NB4 (cell line): ENCODE measurements around the gene ISG15.
"Not testable (repeated sequence)": the region's sequence is repeated elsewhere in the genome, so short reads cannot be mapped to it uniquely, and the experiment has no call there.

ENCODE experiments used
- DNase-seq: peaks from one replicate; pipeline ENCODE4 v3.0.0; 2010; ENCODE audit warnings: low read depth
- H3K4me3 ChIP-seq: one replicate; pipeline ENCODE4 v1.5.1; 2011; ENCODE audit warnings: mild to moderate bottlenecking, low read depth, low read length, moderate library complexity
- MYC ChIP-seq: IDR thresholded peaks from 2 replicates; pipeline ENCODE4 v1.6.1; 2011; ENCODE audit warnings: low read depth, low read length
- POLR2A ChIP-seq: IDR thresholded peaks from 2 replicates; pipeline ENCODE4 v1.6.1; 2011; ENCODE audit warnings: mild to moderate bottlenecking; ENCODE audit not compliant: insufficient read length; ENCODE audit errors: extremely low read depth
- TF ChIP-seq, protein P1 (sequence below): IDR thresholded peaks from 2 replicates; pipeline ENCODE4 v1.6.1; 2011; ENCODE audit warnings: low read depth, low read length
- TF ChIP-seq, protein P2 (sequence below): IDR thresholded peaks from one replicate; pipeline ENCODE4 v1.5.1; 2012; ENCODE audit warnings: low read depth, low read length

Gene ISG15

DNA sequence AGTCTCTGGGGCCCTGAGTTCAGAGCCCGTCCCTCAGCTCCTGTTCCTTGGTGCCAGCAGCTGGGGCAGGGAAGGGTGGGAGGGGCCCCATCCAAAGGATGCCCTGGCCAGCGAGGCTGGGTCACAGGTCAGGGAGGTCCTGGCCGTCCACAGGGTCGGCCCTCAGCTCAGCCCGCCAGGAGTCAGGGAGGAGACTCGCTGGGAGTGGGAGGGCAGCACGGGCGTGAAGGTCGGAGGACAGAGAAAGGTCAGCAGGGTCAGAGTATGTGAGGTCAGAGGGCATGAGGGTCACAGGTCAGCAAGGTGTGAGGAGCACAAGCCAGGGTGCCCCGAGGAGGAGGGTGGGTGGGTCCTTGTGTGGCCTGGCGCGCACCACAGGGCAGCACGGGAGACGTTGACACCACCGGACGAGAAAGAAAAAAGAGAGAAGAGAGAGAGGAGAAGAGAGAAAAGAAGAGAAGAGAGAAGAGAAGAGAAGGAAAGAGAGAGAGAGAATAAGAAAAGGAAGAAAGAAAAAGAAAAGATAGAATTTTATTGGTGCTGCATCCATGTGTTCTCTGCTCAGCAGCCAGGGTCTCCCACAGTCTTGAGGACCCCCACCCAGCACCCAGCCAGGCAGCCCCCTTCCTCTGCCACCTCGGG is 38.5 kb upstream of the ISG15 start:
- TF ChIP-seq, protein P1, sequence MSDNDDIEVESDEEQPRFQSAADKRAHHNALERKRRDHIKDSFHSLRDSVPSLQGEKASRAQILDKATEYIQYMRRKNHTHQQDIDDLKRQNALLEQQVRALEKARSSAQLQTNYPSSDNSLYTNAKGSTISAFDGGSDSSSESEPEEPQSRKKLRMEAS = no peak
- TF ChIP-seq, protein P2, sequence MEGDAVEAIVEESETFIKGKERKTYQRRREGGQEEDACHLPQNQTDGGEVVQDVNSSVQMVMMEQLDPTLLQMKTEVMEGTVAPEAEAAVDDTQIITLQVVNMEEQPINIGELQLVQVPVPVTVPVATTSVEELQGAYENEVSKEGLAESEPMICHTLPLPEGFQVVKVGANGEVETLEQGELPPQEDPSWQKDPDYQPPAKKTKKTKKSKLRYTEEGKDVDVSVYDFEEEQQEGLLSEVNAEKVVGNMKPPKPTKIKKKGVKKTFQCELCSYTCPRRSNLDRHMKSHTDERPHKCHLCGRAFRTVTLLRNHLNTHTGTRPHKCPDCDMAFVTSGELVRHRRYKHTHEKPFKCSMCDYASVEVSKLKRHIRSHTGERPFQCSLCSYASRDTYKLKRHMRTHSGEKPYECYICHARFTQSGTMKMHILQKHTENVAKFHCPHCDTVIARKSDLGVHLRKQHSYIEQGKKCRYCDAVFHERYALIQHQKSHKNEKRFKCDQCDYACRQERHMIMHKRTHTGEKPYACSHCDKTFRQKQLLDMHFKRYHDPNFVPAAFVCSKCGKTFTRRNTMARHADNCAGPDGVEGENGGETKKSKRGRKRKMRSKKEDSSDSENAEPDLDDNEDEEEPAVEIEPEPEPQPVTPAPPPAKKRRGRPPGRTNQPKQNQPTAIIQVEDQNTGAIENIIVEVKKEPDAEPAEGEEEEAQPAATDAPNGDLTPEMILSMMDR = no peak
- TF ChIP-seq MYC (no peak), POLR2A (no peak)

DNA sequence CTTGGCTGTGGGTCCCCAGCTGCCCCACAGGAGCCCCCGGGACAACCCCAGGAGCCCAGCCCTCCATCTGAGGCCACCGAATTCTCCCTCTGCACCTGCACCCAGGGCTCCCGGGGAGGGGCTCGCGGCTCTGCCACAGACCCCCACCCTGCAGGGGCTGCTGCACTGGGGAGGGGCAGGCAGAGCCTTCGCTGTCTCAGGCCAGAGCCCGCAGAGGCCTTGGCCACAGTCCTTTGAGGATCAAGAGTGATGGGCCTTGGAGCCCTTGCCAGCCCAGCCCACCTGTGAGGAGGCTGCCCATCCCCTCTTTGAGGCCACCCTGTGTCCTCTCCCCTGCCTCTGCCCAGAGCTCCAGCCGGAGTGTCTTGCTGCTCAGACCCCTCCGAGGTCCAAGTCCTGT is 37.9 kb upstream of the ISG15 start:
- DNase-seq = no peak
- H3K4me3 ChIP-seq = no peak overlapping the region
- TF ChIP-seq, protein P1 = no peak
- TF ChIP-seq, protein P2 = no peak
- TF ChIP-seq POLR2A (no peak), MYC (no peak)

More for the DNA sequence above, 38.5 kb upstream of the ISG15 start:
- no peak overlapping the region for H3K4me3 ChIP-seq
- no peak for DNase-seq

DNA sequence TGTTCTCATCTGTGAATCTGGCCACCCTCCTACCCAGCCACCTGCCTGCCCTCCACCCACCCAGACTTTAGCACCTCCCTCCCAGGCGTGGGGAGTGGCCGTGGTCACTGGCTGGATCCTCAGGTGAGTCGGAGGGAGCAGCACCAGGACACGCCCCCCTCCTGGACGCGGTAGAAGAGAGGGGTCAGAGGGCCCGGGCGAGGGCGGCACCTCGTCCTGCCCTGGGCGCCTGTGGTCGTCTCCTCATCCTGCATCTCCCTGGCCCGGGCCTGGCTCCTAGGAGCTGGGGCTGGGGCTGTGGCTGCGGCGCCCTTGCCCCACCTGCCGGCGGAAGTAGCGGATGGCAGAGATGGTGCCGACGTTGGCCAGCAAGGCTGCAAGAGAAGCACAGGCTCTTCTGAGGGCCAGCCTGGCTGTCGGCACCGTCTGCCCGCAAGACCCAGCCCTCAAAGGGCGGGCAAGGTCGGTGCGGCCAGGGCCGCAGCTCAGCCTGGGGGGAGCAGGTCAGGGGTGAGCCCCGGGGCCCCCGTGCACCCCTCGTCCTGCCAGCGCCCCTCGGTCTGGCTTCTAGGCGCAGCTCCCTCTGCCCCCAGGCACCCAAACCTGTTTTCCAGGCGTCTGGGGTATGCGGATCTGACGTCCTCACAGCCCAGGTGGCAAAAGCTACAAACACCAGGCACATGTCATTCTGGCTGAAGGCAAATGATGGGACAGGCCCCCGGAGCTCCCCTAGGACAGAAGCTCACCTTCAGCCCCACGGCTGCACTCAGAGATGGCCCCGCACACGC is 37.2 kb upstream of the ISG15 start:
- DNase-seq = peak; percentile 84
- no peak overlapping the region for H3K4me3 ChIP-seq
- TF ChIP-seq, protein P2 = peak; percentile 60
- TF ChIP-seq, protein P1 = no peak

DNA sequence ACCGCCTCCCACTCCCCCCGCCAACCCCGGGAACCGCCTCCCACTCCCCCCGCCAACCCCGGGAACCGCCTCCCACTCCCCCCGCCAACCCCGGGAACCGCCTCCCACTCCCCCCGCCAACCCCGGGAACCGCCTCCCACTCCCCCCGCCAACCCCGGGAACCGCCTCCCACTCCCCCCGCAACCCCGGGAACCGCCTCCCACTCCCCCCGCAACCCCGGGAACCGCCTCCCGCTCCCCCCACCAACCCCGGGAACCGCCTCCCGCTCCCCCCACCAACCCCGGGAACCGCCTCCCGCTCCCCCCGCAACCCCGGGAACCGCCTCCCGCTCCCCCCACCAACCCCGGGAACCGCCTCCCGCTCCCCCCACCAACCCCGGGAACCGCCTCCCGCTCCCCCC is 36.5 kb upstream of the ISG15 start:
- not testable (repeated sequence) for H3K4me3 ChIP-seq, DNase-seq

DNA sequence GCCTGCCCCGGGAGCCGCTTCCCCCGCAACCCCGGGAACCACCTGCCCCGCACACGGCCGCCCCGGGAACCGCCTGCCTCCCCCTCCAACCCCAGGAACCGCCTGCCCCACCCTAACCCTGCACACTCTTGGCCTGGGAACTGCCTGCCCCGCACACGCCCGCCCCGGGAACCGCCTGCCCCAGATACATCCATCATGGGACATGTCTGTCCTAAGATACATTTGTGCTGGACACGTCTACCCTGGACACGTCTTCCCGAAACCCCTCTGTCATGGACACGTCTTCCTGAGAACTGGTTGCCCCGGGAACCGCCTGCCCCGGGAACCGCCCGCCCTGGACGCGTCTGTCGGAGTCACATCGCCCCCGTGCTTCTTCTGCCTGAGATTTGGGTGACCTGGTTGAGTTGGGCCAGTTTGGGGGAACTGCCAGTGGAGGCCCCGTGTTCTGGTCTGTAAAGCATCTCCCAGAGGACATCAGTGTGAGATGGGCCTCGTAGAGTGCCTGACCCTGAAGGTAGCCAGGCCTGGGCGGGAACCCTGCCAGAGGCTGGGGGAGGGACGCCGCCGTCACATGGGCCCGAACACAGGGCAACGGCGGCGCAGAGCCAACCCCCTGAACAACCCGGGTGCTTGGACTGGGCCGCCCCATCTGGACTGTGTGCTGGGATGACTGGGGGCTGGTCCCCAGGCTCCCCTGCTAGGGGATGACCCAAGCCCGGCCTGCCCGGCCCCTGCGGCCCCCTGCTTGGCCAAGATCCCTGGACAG is 35.0 kb upstream of the ISG15 start:
- TF ChIP-seq, protein P1 = no peak
- TF ChIP-seq, protein P2 = no peak
- TF ChIP-seq MYC (no peak), POLR2A (no peak)
- DNase-seq = no peak
- H3K4me3 ChIP-seq = no peak overlapping the region

DNA sequence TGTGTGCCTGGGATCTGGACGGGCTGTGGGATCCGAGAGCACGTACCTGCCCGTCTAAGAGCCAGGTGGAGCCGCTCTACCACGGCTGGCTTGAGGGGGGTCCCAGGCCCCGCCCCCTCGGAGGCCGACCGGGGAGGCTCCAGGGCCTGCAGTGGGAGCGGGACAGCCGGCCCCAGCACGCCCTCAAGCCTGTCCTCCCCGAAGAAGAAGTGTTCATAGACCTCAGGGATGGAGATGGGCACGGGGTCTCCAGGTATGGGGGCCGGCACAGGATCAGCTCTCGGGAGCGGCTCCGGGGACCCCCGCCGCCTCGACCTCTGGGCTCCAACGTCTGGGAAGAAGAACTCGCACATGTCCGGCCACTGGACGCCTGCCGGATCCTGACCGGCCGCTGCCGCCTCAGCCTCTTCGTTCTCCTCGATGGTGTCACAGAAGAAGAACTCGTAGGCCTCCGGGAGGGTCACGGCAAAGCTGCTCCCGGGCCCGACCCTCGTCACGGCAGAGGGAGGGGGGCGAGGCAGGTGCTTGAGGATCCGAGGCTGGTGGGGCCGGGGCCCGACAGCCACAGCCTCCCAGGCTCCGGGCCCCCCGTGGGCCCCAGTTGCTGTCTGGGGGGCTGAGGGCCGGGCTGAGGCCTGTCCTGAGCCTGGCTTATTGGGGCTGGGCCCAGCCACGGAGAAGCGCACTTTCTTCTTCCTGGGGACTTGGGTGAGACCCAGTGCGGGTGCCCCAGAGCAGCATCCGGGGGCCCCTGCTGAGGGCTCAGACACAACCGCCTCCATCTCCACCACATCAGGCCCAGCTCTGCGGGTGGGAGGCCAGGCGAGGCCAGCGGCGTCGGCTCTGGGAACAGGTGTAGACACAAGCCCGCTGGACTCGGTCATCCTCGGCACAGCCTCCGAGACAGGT is 34.2 kb upstream of the ISG15 start:
- DNase-seq = no peak
- H3K4me3 ChIP-seq = no peak overlapping the region
- TF ChIP-seq, protein P2 = no peak
- TF ChIP-seq POLR2A (no peak), MYC (no peak)
- TF ChIP-seq, protein P1 = no peak
